ENCODE measurements around the gene CPLANE2. TPM values are rescaled to one million over a fixed set of nuclear protein-coding genes. Genes with fewer than 3 reads are reported as not detected.
A peak's percentile ranks its signal among the peaks of the same experiment; 100 is the strongest.

Gene CPLANE2
- total RNA-seq, 1 experiment from 2014 or later: 6.3 TPM

DNA sequence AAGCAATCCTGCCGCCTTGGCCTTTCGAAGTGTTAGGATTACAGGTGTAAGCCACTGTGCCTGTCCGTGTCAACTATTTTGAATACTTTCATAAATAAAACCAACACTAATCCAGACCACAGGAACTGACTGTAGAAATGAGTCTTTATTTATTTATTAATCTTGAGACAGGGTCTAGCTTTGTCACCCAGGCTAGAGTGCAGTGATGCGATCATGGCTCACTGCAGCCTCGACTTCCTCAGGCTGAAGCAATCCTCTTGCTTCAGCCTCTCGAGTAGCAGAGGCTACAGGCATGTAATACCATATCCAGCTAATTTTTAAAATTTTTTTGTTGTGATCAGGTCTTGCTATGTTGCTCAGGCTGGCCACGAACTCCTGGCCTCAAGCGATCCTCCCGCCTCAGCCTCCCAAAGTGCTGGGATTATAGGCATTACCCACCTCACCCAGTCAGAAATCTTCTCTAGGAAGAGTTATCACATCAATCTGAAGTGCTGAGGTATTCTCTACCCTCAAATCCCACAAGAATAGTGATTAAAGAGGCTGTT lies 21.7 kb upstream of the CPLANE2 start:
- Histone ChIP-seq H3K4me2 (ENCODE audit: insufficient read depth, insufficient read length, low read length) (no peak overlapping the region), H3K56ac (ENCODE audit: insufficient read length, low read depth, low read length) (no peak overlapping the region), H3K4me1 (ENCODE audit: insufficient read depth, low read length) (no peaks in the 10 kb centered on the region), H2BK15ac (ENCODE audit: low read depth, low read length) (no peak overlapping the region), H2BK5ac (ENCODE audit: insufficient read length, low read length) (no peak overlapping the region), H2AFZ (ENCODE audit: low read length) (no peak overlapping the region), H3K9me3 (ENCODE audit: control insufficient read depth, low read depth, low read length) (no peaks in the 10 kb centered on the region), H3K23me2 (ENCODE audit: insufficient read length, low read depth, low read length, poor library complexity, severe bottlenecking) (no peaks in the 10 kb centered on the region), H2BK12ac (ENCODE audit: insufficient read length, low read depth, low read length) (no peak overlapping the region), H3K79me1 (ENCODE audit: insufficient read depth, low read depth, low read length, poor library complexity, severe bottlenecking) (no peaks in the 10 kb centered on the region), H4K8ac (replicated peaks; ENCODE audit: insufficient read length, low read depth, low read length) (no peak overlapping the region), H4K20me1 (ENCODE audit: control insufficient read depth, insufficient read depth, insufficient read length) (no peaks in the 10 kb centered on the region), H4K5ac (ENCODE audit: insufficient read length, low read depth, low read length) (no peak overlapping the region), H2BK120ac (ENCODE audit: low read depth, low read length, poor library complexity, severe bottlenecking) (no peak overlapping the region), H3K18ac (ENCODE audit: insufficient read length, low read depth, low read length) (no peak overlapping the region), H3K9ac (ENCODE audit: extremely low read depth, insufficient read length, low read length) (no peak overlapping the region), H4K91ac (ENCODE audit: insufficient read length, low read depth, low read length) (no peak overlapping the region), H3T11ph (ENCODE audit: low read length) (no peak overlapping the region), H3K27me3 (ENCODE audit: insufficient read depth, low read length) (no peaks in the 10 kb centered on the region), H2BK20ac (ENCODE audit: low read depth, low read length, poor library complexity, severe bottlenecking) (no peak overlapping the region), H3K27ac (ENCODE audit: insufficient read length, low read depth, low read length) (no peak overlapping the region), H3K14ac (ENCODE audit: insufficient read depth, low read length) (no peak overlapping the region), H3K79me2 (ENCODE audit: insufficient read depth, low read length) (no peaks in the 10 kb centered on the region), H3K4ac (ENCODE audit: low read depth, low read length) (no peak overlapping the region), H3K23ac (ENCODE audit: insufficient read length, low read depth, low read length) (no peak overlapping the region), H2AK5ac (ENCODE audit: insufficient read length, low read length) (no peak overlapping the region)
- Mint-ChIP-seq H3K9me3 (no peaks in the 10 kb centered on the region), H3K27ac (peak overlapping the region in 1 of 3 experiments; percentile 37; a peak in 2 of 7 replicates), H3K4me1 (peaks cover 6 to 14% of the 10 kb centered on the region in 2 experiments), H3K4me3 (no peak overlapping the region; a peak in 1 of 5 replicates), H3K27me3 (ENCODE audit: low read depth) (no peaks in the 10 kb centered on the region), H3K36me3 (ENCODE audit: insufficient read depth in 1 of 3, low read depth in 3 of 3) (peaks cover 4 to 14% (median 11%) of the 10 kb centered on the region in 3 experiments; a peak in 5 of 7 replicates)
- TF ChIP-seq, protein P1, sequence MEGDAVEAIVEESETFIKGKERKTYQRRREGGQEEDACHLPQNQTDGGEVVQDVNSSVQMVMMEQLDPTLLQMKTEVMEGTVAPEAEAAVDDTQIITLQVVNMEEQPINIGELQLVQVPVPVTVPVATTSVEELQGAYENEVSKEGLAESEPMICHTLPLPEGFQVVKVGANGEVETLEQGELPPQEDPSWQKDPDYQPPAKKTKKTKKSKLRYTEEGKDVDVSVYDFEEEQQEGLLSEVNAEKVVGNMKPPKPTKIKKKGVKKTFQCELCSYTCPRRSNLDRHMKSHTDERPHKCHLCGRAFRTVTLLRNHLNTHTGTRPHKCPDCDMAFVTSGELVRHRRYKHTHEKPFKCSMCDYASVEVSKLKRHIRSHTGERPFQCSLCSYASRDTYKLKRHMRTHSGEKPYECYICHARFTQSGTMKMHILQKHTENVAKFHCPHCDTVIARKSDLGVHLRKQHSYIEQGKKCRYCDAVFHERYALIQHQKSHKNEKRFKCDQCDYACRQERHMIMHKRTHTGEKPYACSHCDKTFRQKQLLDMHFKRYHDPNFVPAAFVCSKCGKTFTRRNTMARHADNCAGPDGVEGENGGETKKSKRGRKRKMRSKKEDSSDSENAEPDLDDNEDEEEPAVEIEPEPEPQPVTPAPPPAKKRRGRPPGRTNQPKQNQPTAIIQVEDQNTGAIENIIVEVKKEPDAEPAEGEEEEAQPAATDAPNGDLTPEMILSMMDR (conservative IDR thresholded peaks at IDR 0.05): no peak
- no CpG with 5 or more reads among the region's 9 CpGs for WGBS (ENCODE audit: extremely low coverage, insufficient read length, low lambda C conversion rate)
- DNase-seq: no peak

All from H9 (cell line).